HG03378 (cell line): Measurements from ENCODE around the gene PSTK.

Source experiments
- ATAC-seq: cut with Tn5 transposase; IDR thresholded peaks from one replicate; pipeline ENCODE4 v1.9.1; 2021; ENCODE audit warnings: mild to moderate bottlenecking, moderate library complexity; ENCODE audit not compliant: unreplicated experiment

Gene PSTK

DNA sequence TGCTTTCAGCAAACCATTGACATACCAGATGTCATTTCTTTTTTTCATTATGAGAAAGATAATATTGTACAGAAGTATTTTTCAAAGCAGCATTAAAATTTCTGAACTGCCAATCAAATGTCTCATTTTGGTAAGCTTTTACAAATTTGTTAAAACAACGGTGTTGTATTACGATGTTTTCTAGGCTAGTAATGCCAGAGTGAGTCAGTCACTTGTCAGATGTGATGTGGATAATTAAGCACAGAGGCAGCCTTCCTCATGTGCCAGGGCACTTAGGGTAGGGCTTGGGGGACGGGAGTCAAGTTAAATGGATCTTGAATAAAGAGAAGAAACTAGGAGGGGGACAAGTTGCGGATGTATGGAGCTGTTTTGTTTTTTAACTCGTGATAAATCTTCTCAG lies 10.1 kb downstream of the PSTK start:
- no peak for ATAC-seq

- ATAC-seq = no peak
Observed at GRCh38 chr10:122992031-122992585, 11.9 kb downstream of the PSTK start.

- ATAC-seq = no peak
Observed at GRCh38 chr10:122993797-122994336, 13.7 kb downstream of the PSTK start.

DNA sequence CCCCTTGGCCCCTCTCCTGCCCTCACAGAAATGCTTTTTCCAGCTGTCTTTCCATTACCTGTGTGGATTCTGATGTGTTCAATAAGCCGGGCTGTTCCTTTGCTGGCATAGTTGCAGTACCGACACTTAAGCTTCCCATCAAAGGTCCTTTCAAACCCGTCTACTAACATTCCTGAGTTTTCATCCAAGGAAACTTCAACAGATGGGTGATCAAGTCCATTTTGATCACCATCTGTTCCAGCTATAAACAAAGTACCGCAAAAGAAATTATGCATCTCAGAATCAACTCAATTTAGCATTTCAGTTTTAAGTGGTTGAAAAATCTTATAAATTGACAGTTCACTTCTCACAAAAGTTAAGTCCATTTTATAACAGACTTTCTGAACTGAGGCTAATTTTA lies 15.7 kb downstream of the PSTK start:
- no peak for ATAC-seq

DNA sequence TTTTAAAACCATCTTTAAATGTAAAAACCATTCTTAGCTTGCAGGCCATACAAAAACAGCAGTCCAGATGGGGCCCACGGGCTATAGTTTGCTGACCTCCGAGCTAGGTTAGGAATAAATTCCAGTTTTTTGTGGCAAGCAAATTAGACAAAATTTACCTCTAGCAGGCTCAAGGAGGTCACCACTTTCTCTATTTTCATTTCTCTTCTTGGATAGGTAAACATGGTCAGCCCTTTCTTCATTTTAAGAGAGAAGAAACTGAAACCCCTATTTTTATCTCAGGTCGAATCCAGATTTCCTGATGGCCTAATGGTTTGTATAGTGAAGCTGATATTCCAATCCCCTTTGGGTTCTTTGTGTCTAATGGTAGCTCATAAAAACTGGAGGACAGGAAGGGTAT lies 17.7 kb downstream of the PSTK start:
- no peak for ATAC-seq

- ATAC-seq = no peak
Observed at GRCh38 chr10:122998360-122998917, 18.2 kb downstream of the PSTK start.

DNA sequence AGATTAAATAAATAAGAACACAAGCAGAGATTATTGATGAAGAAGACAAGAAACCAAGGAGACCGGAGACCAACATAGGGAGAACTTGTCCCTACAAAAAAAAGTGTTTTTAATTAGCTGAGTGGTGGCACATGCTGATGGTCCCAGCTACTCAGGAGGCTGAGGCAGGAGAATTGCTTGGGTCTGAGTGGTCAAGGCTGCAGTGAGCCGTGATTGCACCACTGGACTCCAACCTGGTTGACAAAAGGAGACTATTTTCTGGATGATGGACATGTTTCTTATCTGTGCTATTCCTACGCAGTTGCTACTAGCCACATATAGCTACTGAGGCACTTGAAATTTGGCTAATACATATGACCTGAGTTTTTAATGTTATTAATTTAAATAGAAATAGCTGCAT lies 18.7 kb downstream of the PSTK start:
- no peak for ATAC-seq

DNA sequence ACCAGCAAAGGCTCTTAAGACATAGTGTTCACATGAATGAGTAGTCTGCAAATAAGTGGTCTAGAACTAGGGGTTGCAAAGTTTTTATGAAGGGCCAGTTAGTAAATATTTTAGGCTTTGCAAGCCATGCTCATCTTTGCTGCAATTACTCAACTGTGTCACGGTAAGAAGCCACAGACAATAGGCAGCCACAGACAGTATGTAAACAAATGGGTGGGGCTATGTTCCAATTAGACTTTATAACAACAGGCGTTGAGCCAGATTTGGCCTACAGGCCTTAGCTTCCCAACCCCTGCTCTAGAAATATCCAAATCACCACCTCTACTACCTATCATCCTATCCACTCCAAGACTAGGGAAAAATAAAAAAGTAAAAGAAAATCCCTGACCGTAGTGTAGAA lies 19.1 kb downstream of the PSTK start:
- ATAC-seq = no peak

DNA sequence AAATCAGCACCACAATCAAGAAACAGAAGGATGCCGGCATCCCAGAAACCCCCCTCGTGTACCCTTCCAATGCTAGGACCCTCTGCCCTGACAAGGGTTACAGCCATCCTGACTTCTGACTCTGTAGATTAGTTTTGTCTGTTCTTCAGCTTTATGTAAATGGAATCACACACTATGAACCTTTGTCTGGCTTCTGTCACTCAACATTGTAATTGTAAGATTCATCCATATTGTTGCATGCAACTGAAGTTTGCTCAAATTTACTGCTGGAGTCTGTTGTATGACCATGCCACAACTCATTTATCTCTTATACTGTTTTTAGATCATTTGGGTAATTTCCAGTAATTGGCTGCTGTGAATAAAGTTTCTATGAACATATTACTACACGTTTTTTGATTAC lies 20.0 kb downstream of the PSTK start:
- no peak for ATAC-seq

- no peak for ATAC-seq
Observed at GRCh38 chr10:123001370-123001769, 21.2 kb downstream of the PSTK start.

GRCh38 chr10:123004298-123004697 lies 24.1 kb downstream of the PSTK start:
- ATAC-seq = no peak

- ATAC-seq = peak; percentile 44
Observed at GRCh38 chr10:123007558-123008354, 27.6 kb downstream of the PSTK start.

- ATAC-seq = peak; percentile 63
Observed at GRCh38 chr10:123008355-123009104, 28.3 kb downstream of the PSTK start, which contains the start of the genes ACADSB and IKZF5. Gene ACADSB (plus strand): TSS chr10:123009006. CDS start chr10:123009030, 24 bp downstream. Gene IKZF5 (minus strand): TSS chr10:123008795. CDS start chr10:122998625, 10,170 bp downstream.

DNA sequence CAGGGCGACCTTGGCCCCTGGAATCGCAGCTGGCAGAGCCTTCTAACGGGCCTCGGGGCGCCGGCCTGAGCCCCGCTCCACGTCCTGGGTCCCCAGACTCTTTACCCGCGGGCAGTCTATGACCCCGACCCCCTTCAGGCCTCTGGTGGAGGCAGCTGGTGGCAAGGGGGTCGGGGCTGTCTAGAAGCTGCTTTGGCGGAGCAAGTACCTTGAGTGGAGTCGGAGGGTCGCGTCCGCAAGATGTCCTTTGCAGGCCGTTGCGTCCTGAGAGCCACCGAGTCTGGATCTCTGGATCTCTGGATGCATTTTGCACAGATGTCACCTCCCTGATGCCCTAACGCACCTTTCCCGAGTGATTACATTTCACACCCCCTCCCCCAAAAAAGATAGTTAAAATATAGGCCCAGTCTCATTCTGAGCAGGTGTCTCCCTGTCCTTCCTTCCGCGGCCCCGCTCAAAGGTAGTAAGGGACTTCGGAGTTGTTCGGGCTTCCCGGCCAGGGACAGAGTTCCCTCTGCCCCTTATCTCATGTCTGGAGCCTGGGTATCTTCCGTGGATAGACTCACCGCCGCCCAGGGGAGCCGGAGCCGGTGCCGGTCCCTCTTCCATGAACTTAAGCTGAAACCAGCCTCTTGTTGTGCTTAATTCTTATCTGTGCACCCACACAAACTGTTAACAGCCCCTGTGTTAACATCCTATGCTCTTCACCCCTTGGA lies 29.1 kb downstream of the PSTK start:
- ATAC-seq = peak; percentile 10

DNA sequence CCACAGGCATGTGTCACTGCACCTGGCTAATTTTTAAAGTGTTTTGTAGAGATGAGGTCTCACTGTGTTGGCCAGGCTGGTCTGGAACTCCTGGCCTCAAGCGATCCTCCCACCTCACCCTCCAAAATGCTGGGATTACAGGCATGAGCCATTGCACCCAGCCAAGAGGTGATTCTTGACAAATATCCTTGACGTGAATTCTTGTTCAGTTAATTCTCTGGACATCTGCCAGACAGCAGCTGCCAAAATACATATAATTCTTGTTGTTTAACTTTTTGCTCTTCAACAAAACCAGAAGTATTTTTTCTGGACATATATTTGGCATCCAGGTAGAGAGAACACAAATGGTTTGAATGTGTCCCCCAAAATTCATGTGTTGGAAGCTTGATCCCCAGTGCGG lies 31.8 kb downstream of the PSTK start:
- no peak for ATAC-seq

DNA sequence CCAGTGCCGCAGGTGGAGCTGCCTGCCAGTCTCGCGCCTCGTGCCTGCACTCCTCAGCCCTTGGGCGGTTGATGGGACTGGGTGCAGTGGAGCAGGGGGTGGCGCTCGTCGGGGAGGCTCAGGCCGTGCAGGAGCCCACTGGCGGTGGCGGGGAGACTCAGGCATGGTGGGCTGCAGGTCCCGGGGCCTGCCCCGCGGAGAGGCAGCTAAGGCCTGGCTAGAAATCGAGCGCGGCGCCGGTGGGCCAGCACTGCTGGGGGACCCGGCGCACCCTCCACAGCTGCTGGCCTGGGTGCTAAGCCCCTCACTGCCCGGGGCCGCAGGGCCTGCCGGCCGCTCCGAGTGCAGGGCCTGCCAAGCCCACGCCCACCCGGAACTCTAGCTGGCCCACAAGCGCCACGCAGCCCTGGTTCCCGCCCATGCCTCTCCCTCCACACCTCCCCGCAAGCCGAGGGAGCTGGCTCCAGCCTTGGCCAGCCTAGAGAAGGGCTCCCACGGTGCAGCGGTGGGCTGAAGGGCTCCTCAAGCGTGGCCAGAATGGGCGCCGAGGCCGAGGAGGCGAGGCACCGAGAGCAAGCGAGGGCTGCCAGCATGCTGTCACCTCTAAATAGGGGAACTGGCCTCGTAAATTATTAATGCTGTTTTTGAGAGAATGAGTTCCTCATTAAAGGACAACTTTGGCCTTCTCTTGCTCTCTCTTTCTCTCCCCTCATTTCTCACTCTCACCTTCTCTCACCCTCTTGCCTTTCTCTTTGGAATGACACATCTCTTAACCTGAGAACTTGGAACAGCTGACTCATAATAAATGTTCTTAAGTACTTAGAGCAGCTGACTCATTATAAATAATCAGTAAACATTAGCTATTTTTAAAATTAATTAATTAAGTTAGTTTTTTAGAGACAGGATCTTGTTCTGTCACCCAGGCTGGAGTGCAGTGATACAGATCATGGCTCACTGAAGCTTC lies 33.5 kb downstream of the PSTK start:
- ATAC-seq = no peak

DNA sequence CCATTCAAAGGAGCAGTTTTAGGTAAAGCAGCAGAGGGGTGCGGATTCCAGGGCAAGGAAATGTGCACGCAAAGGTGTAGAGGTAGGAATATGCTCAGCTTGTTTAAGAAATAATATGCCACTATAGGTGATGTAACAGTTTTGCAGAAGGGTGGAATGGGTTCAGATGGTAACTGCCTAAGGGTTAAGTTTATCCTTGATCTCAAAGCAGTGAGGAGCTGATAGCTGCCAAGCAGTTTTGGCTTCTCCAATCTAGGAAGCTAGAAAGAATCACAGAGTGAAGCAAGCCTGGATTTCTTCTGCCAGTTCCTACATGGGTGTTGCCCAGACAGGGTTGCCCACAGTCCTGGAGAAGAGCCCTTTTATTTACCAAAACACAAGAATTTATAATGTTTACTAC lies 34.6 kb downstream of the PSTK start:
- no peak for ATAC-seq

DNA sequence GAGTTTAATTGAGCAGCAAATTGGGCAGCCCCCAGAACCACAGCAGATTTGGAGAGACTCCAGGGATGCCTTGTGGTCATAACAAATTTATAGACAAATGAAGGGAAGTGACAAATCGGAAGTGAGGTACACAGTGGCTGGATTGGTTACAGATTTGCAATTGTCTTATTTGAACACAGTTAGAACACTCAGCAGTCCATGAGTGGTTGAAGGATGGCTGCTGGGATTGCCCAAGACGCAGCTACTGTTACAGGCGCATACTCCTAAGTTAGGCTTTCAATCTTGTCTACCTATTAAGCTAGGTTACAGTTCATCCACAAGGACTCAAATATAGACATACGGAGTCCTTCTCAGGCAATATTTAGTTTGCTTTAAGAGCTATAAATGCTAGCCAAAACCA lies 36.0 kb downstream of the PSTK start:
- no peak for ATAC-seq

GRCh38 chr10:123017421-123018165 lies 37.4 kb downstream of the PSTK start:
- no peak for ATAC-seq
